ENCODE data around the gene SIPA1L2. TPM values are rescaled to one million over a fixed set of nuclear protein-coding genes. Genes with fewer than 3 reads are reported as not detected.

Gene SIPA1L2
- polyA plus RNA-seq, 1 experiment = 63.5 TPM

- no peak overlapping the region for H3K4me3 ChIP-seq (ENCODE audit: low read depth, low read length)
- no peaks in the 10 kb centered on the region for H3K9me3 ChIP-seq (ENCODE audit: control insufficient read depth, insufficient read depth, low read length)
- no peak overlapping the region for H3K27ac ChIP-seq (ENCODE audit: low read depth, low read length)
- ChIA-PET POLR2A (no interaction called here), CTCF (interaction anchor here (0.7 kb wide), 1 partner anchor 286 kb away, joined by 3 read pairs; no protein-coding TSS in a partner anchor)
- no peak for DNase-seq (ENCODE audit: low read depth, low spot score)
- H3K27me3 ChIP-seq (ENCODE audit: control insufficient read depth, insufficient read depth, low read length) = no peaks in the 10 kb centered on the region
- TF ChIP-seq CTCF (IDR thresholded peaks at IDR 0.05; ENCODE audit: low read depth, low read length) = no peak
Measured at GRCh38 chr1:232667094-232667777, 37.3 kb upstream of the SIPA1L2 start.

GRCh38 chr1:232664844-232665777, 35.2 kb upstream of the SIPA1L2 start:
- no peak for DNase-seq (ENCODE audit: low read depth, low spot score)
- CTCF ChIA-PET = no interaction called here
- POLR2A ChIA-PET = no interaction called here

GRCh38 chr1:232662910-232663309, 33.0 kb upstream of the SIPA1L2 start:
- TF ChIP-seq CTCF (IDR thresholded peaks at IDR 0.05; ENCODE audit: low read depth, low read length) = no peak
- no peaks in the 10 kb centered on the region for H3K9me3 ChIP-seq (ENCODE audit: control insufficient read depth, insufficient read depth, low read length)
- H3K4me3 ChIP-seq (ENCODE audit: low read depth, low read length) = no peak overlapping the region
- no peak overlapping the region for H3K27ac ChIP-seq (ENCODE audit: low read depth, low read length)
- ChIA-PET POLR2A (no interaction called here), CTCF (interaction anchor here (0.6 kb wide), 1 partner anchor 642 kb away, joined by 6 read pairs; no protein-coding TSS in a partner anchor)
- no peak for DNase-seq (ENCODE audit: low read depth, low spot score)
- H3K27me3 ChIP-seq (ENCODE audit: control insufficient read depth, insufficient read depth, low read length) = no peaks in the 10 kb centered on the region

More at GRCh38 chr1:232664844-232665777, 35.2 kb upstream of the SIPA1L2 start:
- Histone ChIP-seq H3K27ac (ENCODE audit: low read depth, low read length) (no peak overlapping the region), H3K4me3 (ENCODE audit: low read depth, low read length) (no peak overlapping the region), H3K9me3 (ENCODE audit: control insufficient read depth, insufficient read depth, low read length) (no peaks in the 10 kb centered on the region), H3K27me3 (ENCODE audit: control insufficient read depth, insufficient read depth, low read length) (no peaks in the 10 kb centered on the region)
- no peak for TF ChIP-seq CTCF (IDR thresholded peaks at IDR 0.05; ENCODE audit: low read depth, low read length)

GRCh38 chr1:232658386-232658785, 28.5 kb upstream of the SIPA1L2 start:
- H3K9me3 ChIP-seq (ENCODE audit: control insufficient read depth, insufficient read depth, low read length) = no peaks in the 10 kb centered on the region
- no peak for TF ChIP-seq CTCF (IDR thresholded peaks at IDR 0.05; ENCODE audit: low read depth, low read length)
- POLR2A ChIA-PET = no interaction called here
- H3K27ac ChIP-seq (ENCODE audit: low read depth, low read length) = no peak overlapping the region
- H3K27me3 ChIP-seq (ENCODE audit: control insufficient read depth, insufficient read depth, low read length) = no peaks in the 10 kb centered on the region
- DNase-seq (ENCODE audit: low read depth, low spot score) = no peak
- H3K4me3 ChIP-seq (ENCODE audit: low read depth, low read length) = no peak overlapping the region
- CTCF ChIA-PET = interaction anchor here (1.1 kb wide), 1 partner anchor 14 kb away, joined by 3 read pairs; no protein-coding TSS in a partner anchor
